Measurements from ENCODE around the gene NECTIN2.

GRCh38 chr19:44889830-44890365, 43.8 kb downstream of the NECTIN2 start:
- no peak for TF ChIP-seq CTCF (IDR thresholded peaks at IDR 0.05; ENCODE audit: insufficient read depth, low read length, poor library complexity, severe bottlenecking)
- no peak for TF ChIP-seq EZH2phosphoT487 (conservative IDR thresholded peaks at IDR 0.05; ENCODE audit: low read length)

All from SU-DHL-6 (cell line).